T47D (cell line): ENCODE results near the gene PCK1.

Experiments
- DNase-seq, 2 experiments: peaks; one replicate each; pipeline versions ENCODE4 v3.0.0 to v3.0.0-alpha.2; 2011 to 2012; ENCODE audit warnings: low read depth in 1 of 2, low spot score in 1 of 2
- JUND ChIP-seq: IDR thresholded peaks from 2 replicates; pipeline ENCODE4 v1.6.1; 2012; ENCODE audit warnings: low read depth
- in situ Hi-C: cut with HindIII; loops from 2 replicates; pipeline ENCODE4 v1.10.0; 2016; ENCODE audit warnings: low sequenced_read_pairs, low pct_unique_long_range_greater_than_20kb

The PCK1 gene

DNA sequence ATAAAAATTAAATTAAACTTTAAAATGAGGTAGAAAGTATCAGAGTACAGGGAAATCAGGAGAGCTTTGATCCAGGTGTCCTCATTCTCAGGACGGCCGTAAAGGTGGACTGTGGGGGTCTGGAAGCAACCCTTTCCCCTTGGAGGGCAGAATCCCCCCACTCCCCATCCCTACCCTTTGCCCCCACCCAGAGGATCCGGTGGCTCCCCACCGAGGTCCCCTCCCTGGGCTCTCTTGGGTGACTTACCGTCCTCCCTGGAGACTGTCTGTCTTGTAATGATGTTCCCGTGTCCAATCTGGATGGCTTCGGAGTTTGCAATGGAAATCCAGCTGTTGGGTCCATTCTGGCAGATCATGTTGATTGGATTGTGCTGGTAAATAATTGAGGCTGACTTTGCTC, 52.0 kb downstream of the PCK1 start:
- no peak for TF ChIP-seq JUND
- no peak for DNase-seq
- in situ Hi-C loops: no loop called here

GRCh38 chr20:57613481-57613921, 52.6 kb downstream of the PCK1 start:
- TF ChIP-seq JUND: no peak
- DNase-seq: no peak
- in situ Hi-C loops: no loop called here

DNA sequence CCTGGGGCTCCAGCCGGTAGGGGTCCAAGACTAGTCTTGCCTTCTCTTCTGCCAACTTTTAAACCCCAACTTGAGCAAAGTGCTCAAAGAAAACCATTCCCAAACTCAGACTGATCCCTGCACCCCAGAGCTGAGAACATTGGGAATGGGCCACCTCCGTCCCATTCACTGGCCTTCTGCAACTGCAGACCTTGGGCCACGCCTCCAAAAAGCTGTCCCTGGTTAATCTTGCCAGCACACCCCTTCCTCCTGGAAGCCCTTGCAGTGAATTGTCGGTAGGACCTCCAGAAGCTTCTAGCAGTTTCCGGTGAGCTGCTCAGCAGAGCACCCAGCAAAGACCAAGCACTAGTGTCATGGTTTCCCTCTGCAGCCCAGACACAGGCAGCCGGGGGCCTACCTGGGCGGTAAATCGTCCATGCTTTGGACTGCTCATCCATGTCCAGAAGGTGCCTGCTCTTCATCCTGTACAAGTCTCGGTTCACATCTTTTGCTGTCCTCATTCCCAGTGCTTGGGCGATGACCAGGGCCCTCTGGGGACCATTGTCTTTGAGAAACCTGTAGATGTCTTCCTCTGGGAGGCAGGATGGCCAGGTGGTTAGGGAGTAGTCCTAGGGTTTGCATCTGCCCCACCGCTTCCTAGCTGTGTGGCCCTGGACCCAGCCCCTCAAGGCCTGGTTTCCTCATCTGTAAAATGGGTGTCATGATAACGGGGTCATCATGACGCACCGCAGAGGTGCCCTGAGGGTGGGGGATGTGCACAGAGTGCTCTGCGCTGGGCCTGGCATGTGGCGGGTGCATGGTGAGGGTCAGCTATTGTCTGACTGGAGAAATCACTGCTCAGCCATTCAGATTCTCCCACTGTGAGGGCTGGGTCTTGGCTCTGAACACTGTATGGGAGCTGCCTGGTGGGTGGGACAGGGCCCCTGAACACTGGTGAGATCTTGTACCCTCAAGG, 53.9 kb downstream of the PCK1 start:
- no peak for TF ChIP-seq JUND
- DNase-seq: no peak
- in situ Hi-C loops: no loop called here

DNA sequence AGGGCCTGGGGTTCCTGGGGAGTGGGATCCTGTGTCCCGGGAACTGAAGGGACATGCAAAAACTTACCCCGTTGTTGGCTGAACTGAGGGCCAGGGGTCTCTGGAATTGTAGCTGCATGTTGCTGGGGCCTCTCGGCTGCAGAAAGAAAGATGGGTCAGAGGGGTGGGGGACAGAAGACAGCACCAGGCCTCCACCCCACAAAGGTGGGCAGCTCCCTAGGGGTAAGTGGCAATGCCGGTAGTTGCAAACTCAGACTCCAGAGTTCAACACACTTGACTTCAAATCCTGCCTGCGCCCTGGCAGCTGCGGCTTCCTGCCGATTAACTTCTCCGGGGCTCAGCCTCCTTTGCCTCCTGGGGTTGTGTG, 54.5 kb downstream of the PCK1 start:
- TF ChIP-seq JUND: no peak
- in situ Hi-C loops: no loop called here
- DNase-seq: no peak

- in situ Hi-C loops: no loop called here
- no peak for DNase-seq
- no peak for TF ChIP-seq JUND
Observed at GRCh38 chr20:57616143-57616951, 55.4 kb downstream of the PCK1 start.

DNA sequence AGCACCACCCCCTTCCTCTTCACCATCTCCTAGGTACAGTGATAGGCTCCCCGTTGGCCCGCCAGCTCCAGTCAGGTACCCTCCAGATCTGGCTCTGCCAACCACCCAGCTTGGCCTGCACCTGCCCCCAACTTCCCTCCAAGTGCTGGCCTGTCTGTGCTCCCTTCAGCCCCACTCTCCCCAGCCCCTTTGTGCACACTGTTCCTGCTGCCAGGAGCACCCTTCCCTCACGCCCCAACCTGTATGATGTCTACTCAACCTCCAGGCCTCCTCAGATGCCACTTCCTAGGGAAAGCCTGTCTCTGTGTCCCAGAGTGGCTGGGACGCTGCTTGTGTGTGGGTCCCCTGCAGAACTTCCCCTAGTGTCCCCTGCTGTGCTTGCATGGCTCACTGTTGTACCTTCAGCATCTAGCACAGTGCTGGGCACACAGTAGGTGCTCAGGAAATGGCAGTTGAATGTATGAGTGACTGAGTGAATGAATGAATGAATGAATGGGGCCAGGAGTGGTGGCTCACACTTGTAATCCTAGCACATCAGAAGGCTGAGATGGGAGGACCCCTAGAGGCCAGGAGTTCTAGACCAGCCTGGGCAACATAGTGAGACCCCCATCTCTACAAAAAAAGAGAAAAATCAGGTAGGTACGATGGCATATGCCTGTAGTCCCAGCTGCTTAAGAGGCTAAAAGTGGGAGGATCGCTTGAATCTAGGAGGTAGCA, 56.3 kb downstream of the PCK1 start:
- TF ChIP-seq JUND: no peak
- in situ Hi-C loops: no loop called here
- DNase-seq: no peak
